Esophagus muscularis mucosa (tissue), 4 donors: ENCODE measurements around the gene KLHL21.

Source experiments
- EP300 ChIP-seq: sonication (generic); formaldehyde crosslinking; IDR thresholded peaks from one replicate; pipeline ENCODE4 v1.6.1; 2017; ENCODE audit warnings: antibody characterized with exemption
- POLR2A ChIP-seq: fragments of 450-650 bp; IDR thresholded peaks from one replicate; pipeline ENCODE4 v1.6.1; 2017; ENCODE audit warnings: antibody characterized with exemption, moderate library complexity, mild to moderate bottlenecking, low read depth
- POLR2AphosphoS5 ChIP-seq, 2 donors: sonication (generic); formaldehyde crosslinking; IDR thresholded peaks; one replicate each; pipeline ENCODE4 v1.6.1; 2017; ENCODE audit warnings: antibody characterized with exemption in 2 of 2
- TF ChIP-seq, protein P1 (sequence below), 3 experiments: fragments of 200-600 bp in 2 of 3; fragments of 450-650 bp in 1 of 3; sonication (generic) in 2 of 3; IDR thresholded peaks; one replicate each; pipeline ENCODE4 v1.5.1; 2017 to 2019; ENCODE audit warnings: antibody characterized with exemption in 3 of 3, mild to moderate bottlenecking in 2 of 3, moderate library complexity in 1 of 3

DNA sequence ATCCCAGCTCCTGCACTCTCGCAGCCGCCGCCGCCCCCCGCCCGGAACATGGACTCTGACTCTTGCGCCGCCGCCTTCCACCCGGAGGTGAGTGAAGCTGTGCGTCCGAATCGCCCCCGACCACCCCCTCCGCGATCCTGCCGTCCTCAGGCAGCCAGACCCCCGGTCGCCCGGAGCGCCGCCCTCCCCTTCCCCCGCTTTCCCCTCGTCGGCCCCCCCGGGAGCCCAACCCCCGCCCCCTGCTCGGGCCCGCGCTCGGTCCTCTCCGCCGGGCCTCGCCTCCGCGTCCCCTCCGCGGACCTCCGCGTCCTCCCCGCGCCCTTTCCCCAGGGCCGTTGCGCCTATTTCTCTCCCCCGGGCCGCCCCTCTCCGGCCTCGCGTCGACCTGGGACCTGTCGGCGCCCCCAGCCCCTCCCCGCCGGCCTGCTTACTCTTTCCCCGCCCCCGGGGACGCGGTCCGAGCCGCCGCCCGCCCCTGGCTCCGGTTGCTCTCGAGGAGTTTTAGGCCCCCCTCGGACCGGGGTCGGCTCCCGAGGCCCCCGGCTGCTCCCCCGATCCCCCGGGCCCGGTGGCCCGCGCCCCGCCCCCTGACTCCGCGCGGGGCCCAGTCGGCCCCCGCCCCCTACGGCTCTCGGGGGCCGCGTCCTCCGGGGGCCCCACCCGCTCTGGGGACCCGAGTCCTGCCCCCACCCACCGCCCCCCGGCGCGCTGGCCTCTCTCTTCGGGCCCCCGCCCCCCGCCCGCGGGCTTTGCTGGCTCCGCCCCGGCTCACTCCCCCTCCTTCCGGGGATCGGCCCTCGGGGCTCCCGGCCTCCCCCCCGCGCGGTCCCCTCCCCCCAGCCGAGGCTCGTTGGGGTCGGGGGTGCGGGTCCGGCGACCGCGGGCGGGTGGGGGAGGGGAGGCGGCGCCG is 11.6 kb upstream of the KLHL21 start:
- TF ChIP-seq, protein P1, sequence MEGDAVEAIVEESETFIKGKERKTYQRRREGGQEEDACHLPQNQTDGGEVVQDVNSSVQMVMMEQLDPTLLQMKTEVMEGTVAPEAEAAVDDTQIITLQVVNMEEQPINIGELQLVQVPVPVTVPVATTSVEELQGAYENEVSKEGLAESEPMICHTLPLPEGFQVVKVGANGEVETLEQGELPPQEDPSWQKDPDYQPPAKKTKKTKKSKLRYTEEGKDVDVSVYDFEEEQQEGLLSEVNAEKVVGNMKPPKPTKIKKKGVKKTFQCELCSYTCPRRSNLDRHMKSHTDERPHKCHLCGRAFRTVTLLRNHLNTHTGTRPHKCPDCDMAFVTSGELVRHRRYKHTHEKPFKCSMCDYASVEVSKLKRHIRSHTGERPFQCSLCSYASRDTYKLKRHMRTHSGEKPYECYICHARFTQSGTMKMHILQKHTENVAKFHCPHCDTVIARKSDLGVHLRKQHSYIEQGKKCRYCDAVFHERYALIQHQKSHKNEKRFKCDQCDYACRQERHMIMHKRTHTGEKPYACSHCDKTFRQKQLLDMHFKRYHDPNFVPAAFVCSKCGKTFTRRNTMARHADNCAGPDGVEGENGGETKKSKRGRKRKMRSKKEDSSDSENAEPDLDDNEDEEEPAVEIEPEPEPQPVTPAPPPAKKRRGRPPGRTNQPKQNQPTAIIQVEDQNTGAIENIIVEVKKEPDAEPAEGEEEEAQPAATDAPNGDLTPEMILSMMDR (IDR thresholded peaks at IDR 0.05) = no peak
- TF ChIP-seq POLR2A = no peak
- TF ChIP-seq EP300 = no peak
- TF ChIP-seq POLR2AphosphoS5 (IDR thresholded peaks at IDR 0.05) = no peak
